ENCODE data around the gene MIPOL1.
"Not testable (repeated sequence)": the region's sequence is repeated elsewhere in the genome, so short reads cannot be mapped to it uniquely, and the experiment has no call there.

The MIPOL1 gene

GRCh38 chr14:37197421-37198272 lies at the start of gene MIPOL1:
TSS of gene MIPOL1 (plus strand) at chr14:37197937. CDS start at chr14:37247889, 49,952 bp downstream.
- no peak for DNase-seq (ENCODE audit: low read depth in 2 of 2)

GRCh38 chr14:37150414-37150813 lies 47.3 kb upstream of the MIPOL1 start:
- no peak for DNase-seq (ENCODE audit: low read depth in 2 of 2)

- DNase-seq (ENCODE audit: low read depth in 2 of 2) = no peak
Measured at GRCh38 chr14:37153005-37153404, 44.7 kb upstream of the MIPOL1 start.

- no peak for DNase-seq (ENCODE audit: low read depth in 2 of 2)
Measured at GRCh38 chr14:37153483-37153882, 44.3 kb upstream of the MIPOL1 start.

GRCh38 chr14:37157987-37158386 lies 39.8 kb upstream of the MIPOL1 start:
- DNase-seq (ENCODE audit: low read depth in 2 of 2) = no peak

- DNase-seq (ENCODE audit: low read depth in 2 of 2) = not testable (repeated sequence)
Measured at GRCh38 chr14:37162307-37162706, 35.4 kb upstream of the MIPOL1 start.

GRCh38 chr14:37165794-37166193 lies 31.9 kb upstream of the MIPOL1 start:
- DNase-seq (ENCODE audit: low read depth in 2 of 2) = no peak

- no peak for DNase-seq (ENCODE audit: low read depth in 2 of 2)
Measured at GRCh38 chr14:37167151-37168047, 30.3 kb upstream of the MIPOL1 start.

- DNase-seq (ENCODE audit: low read depth in 2 of 2) = no peak
Measured at GRCh38 chr14:37168721-37169120, 29.0 kb upstream of the MIPOL1 start.

GRCh38 chr14:37170237-37170636 lies 27.5 kb upstream of the MIPOL1 start:
- DNase-seq (ENCODE audit: low read depth in 2 of 2) = no peak

GRCh38 chr14:37170993-37171392 lies 26.7 kb upstream of the MIPOL1 start:
- no peak for DNase-seq (ENCODE audit: low read depth in 2 of 2)

- no peak for DNase-seq (ENCODE audit: low read depth in 2 of 2)
Measured at GRCh38 chr14:37171678-37172023, 26.1 kb upstream of the MIPOL1 start.

- DNase-seq (ENCODE audit: low read depth in 2 of 2) = no peak
Measured at GRCh38 chr14:37172024-37172869, 25.5 kb upstream of the MIPOL1 start, which contains the start of gene SLC25A21. TSS of gene SLC25A21 (minus strand) at chr14:37172606.

- no peak for DNase-seq (ENCODE audit: low read depth in 2 of 2)
Measured at GRCh38 chr14:37172936-37173614, 24.7 kb upstream of the MIPOL1 start.

GRCh38 chr14:37179896-37180502 lies 17.7 kb upstream of the MIPOL1 start:
- DNase-seq (ENCODE audit: low read depth in 2 of 2) = no peak

GRCh38 chr14:37180886-37181285 lies 16.9 kb upstream of the MIPOL1 start:
- not testable (repeated sequence) for DNase-seq (ENCODE audit: low read depth in 2 of 2)

- no peak for DNase-seq (ENCODE audit: low read depth in 2 of 2)
Measured at GRCh38 chr14:37181441-37181840, 16.3 kb upstream of the MIPOL1 start.

GRCh38 chr14:37184520-37184919 lies 13.2 kb upstream of the MIPOL1 start:
- not testable (repeated sequence) for DNase-seq (ENCODE audit: low read depth in 2 of 2)

- no peak for DNase-seq (ENCODE audit: low read depth in 2 of 2)
Measured at GRCh38 chr14:37185670-37186069, 12.1 kb upstream of the MIPOL1 start.

GRCh38 chr14:37186865-37187264 lies 10.9 kb upstream of the MIPOL1 start:
- no peak for DNase-seq (ENCODE audit: low read depth in 2 of 2)

- no peak for DNase-seq (ENCODE audit: low read depth in 2 of 2)
Measured at GRCh38 chr14:37187294-37187693, 10.4 kb upstream of the MIPOL1 start.
